HL-60 (cell line): ENCODE data around the gene DYRK2.

Experiments used
- CTCF ChIP-seq: IDR thresholded peaks from one replicate; pipeline ENCODE4 v1.5.1; 2011; ENCODE audit warnings: low read length, control low read depth, inconsistent platforms; ENCODE audit not compliant: insufficient read depth
- POLR2AphosphoS5 ChIP-seq: IDR thresholded peaks from 2 replicates; pipeline ENCODE4 v1.6.1; 2012; ENCODE audit warnings: low read depth
- REST ChIP-seq: IDR thresholded peaks from 2 replicates; pipeline ENCODE4 v1.6.1; 2012; ENCODE audit warnings: low read depth; ENCODE audit not compliant: insufficient replicate concordance

- no peak for TF ChIP-seq POLR2AphosphoS5
- TF ChIP-seq CTCF, result no peak
- TF ChIP-seq REST, result no peak
These were observed 33.5 kb downstream of the DYRK2 start for GRCh38 chr12:67681941-67682620.
